GM18858 (cell line): ENCODE data around the gene RBM33.

Experiments
- ATAC-seq: cut with Tn5 transposase; IDR thresholded peaks from one replicate; pipeline ENCODE4 v1.9.1; 2021; ENCODE audit not compliant: unreplicated experiment

RBM33 gene

DNA sequence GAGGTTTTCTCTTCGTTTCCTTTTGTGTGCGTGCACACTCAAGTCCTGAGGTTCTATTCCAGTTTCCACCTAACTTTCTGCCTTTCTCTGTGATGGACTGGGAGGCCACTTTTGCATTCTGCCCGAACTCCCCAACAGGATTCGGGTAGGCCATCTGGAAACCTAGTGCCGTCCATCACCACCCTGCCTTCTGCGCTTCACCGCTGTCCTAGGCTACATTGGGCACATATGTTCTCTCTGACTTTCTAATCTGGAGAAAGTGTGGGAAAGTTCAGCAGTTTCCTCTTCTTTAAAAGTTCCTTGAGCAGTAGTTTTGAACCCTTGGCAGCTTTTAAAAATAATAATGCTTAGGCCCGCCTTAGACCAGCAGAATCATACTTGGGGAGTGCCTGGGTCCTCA is 121.0 kb downstream of the RBM33 start:
- no peak for ATAC-seq

DNA sequence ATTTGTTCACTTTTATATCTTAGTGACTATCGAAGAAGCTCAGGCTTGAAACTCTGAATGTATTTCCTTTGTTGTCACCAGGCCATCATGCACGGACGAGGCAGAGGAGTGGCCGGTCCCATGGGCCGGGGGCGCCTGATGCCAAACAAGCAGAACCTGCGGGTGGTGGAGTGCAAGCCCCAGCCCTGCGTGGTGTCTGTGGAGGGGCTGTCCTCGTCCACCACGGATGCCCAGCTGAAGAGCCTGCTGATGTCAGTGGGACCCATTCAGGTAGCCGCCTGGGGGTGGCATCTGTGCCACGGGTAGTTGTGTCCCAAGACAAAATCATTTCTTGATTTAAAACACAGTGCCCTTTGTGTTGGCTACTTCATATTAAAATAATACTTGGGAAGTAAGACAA is 121.9 kb downstream of the RBM33 start:
- no peak for ATAC-seq

DNA sequence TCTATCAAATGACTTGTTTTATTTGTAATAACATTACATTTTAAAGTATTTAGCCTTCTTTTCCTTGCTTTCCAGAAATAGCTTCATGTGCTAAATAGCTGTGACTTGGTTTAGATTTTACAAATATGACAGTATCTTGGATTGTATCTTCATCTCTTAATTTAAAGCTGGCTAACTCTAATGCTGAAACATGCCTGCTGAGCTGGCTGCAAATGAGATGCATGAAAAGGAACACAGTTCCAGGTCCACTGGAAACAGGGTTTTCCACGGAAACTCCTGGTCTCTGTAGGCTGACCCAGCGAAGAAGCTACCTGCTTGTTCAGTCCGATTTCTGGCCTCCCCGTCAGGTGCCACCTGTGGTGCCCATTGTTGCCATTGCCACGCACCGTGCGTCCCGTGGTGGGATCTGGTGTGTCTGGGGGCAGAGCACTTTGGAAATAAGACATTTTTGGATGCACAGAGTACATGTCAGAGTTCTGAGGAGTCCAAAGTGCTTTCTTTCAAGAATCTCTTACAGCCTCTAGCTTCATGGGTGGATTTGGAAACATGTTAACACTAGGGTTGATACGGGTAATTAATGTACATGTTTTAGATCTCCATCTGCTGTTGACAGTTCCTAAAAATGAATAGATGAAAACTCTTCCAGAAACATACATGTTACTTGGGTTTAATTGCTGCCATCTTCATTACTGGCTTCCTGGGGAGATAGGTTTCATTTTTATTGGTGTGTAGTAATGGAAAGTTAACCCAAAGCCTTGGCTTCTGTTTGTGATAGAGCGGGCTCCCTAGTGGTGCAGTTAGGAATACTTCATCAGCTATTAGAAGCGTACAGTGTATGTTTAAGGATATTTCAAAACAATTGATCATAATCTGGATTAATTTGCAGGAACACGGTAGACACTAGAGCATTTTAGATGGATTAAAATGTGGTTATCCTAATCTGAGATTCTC is 122.8 kb downstream of the RBM33 start:
- ATAC-seq, result no peak

DNA sequence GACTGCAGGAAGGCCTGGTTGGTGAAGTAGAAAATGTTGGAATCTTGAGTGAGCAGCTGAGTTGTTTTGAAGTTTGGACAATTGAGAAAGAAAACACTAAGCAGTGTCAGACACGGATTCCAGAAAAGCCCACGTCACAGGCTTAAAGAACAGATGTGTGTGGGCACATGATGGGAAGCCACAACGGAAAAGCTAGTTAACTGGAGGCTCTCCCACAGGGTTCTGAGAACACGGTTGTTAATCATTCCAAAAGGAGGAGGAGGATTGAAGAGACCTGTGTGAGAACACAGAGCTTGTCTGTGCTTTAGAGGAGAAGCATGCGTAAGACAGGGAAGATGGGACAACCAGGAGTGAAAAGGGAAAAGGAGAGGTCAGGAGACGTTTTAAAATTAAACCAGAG is 125.2 kb downstream of the RBM33 start:
- no peak for ATAC-seq

DNA sequence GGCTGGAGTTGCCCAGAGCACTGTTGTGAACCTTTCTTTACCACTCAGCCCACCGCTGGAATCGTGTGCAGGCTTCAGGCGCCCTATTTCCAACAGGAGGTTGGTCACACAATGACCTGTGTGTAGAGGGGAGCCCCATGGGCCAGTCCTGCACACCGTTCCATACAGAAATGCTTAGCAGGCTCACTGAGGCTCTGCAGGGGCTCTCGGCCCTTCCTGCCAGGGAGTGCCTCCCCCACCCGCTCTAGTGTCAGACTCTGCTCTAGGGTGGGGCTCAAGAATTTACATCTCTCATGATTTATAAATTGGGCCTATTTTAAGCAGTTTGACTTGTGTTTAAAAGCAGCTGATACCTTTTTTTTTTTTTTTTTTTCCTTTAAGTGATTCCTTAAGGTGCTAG is 125.8 kb downstream of the RBM33 start:
- ATAC-seq, result no peak

DNA sequence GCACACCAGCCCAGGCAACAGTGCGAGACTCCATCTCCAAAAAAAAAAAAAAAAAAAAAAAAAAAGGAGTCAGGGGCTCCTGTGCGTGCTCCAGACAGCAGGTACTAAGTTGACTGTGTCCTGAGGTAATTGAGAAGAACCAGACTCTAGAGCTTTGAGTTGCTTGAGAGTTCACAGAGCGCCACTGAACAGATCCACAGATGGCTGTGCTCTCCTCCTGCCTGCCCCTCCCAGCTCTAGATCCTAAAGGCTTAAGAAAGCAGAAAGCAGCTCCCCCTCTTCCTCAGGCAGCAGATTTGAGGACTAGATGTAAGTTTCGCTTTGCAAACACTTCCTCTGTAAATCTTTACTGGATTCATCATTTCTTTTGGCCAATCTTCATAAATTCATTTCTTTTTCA is 129.1 kb downstream of the RBM33 start:
- ATAC-seq, result no peak

DNA sequence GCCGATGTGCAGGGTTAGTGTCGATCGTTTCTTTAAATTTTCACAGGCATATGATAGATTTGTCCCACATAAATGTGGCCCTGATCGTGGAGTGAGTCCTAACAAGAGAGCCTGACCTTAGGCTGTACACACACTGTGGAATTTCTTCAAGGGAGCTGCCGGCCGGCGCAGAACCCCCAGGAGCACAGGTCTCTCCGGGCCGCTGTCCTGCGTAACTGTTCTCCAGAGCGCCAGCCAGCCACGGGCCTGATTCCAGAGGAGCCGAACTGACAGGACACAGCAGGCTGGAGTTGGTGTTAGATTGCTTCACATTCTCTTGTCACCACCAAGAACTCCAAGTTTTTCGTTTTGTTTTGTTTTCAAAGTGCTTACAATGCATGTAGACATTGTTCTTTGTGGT is 130.5 kb downstream of the RBM33 start:
- ATAC-seq, result no peak

DNA sequence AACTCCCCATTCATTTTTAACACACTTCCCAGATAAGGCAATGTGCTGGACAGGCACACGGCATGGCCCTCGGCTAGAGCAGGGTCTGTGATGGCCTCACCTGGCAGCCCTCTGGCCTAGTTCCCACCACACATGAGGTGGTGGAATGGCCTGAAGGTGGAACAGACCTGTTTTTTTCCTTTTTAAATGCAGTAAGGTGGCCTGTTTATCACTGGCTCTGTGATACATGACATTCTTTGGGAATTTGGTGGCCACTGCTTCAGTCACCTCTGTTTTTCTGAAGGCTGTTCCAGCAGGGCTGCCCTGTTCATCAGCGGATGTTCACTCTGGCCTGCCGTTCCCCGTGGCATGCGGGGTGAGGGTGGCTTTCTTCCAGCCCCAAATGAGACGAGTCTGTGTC is 131.2 kb downstream of the RBM33 start:
- no peak for ATAC-seq

GRCh38 chr7:155776606-155777005 is 132.1 kb downstream of the RBM33 start:
- no peak for ATAC-seq

DNA sequence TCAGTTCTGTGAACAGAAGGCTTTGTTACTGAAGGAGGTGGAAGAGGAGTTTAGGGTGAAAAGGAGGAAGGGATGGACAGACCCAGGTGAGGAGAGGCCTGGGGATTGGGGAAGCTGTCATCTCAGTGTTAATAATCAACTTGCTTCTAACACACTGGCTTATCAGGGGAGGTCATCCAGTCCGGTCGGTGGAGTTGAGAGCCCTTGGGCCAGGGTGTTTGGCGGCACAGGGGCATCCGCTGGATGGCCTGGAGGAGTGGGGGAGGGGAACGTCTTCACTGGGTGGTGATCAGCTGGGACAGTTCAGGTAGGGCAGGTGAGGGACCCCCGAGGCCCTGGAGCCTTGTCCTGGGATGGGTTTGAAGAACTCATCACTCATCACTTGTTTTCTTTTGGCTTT is 133.9 kb downstream of the RBM33 start:
- ATAC-seq, result no peak

GRCh38 chr7:155780884-155781283 is 136.4 kb downstream of the RBM33 start:
- no peak for ATAC-seq

GRCh38 chr7:155781433-155781832 is 137.0 kb downstream of the RBM33 start:
- ATAC-seq, result no peak

- ATAC-seq, result no peak
Observed at GRCh38 chr7:155782466-155782865, 138.0 kb downstream of the RBM33 start.

- no peak for ATAC-seq
Observed at GRCh38 chr7:155785536-155785935, 141.1 kb downstream of the RBM33 start.

- ATAC-seq, result no peak
Observed at GRCh38 chr7:155786491-155786890, 142.0 kb downstream of the RBM33 start.

DNA sequence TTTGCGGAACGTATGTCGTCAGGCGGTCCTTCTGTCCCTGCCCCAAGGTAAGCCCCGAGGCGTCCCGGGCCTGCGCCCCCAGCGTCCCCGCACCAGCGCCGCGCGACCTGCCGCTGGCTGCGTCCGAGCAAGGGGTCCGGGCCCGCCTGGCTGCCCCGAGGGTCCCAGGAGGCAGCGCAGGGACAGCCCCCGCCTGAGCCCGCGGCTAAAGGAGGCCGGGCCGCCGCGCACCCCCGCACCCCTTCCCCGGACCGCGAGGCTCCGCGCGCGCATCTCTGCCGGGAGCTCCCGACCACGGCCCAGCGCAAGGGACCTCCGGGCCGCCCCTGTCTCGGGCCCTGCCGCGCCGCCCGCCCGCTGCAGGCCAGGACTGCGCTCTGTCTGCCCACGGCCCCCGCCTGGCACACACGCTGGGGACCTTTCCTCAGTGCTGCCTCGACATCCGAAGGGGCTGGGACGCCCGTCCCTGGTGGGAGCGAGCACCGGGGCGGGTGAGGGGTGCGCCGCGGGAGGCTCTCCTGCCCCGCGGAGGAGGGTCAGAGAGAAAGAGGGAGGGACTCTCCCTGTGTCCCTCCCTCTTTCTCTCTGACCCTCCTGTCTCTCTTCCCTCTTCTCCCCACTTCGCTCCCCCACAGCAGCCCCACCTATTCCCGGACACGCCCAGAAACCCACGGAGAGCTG is 142.8 kb downstream of the RBM33 start:
- no peak for ATAC-seq

DNA sequence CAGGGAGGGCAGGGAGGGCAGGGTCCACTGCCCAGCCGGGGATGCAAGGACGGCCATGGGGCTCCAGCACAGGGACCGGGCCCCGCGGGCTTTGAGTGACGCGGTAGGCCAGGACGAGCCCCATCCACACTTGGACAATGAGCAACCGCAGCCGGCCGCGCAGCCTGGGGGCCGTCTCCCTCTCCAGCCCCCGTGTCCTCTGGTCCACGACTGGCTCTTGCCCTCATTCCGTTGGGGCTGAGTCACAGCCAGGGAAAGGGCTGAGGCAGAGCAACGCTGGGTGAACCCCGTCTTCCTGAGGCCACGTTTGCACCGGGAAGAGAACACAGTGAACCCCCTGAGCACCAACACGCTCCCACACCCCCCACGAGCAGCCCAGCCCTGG is 144.1 kb downstream of the RBM33 start:
- ATAC-seq, result no peak

DNA sequence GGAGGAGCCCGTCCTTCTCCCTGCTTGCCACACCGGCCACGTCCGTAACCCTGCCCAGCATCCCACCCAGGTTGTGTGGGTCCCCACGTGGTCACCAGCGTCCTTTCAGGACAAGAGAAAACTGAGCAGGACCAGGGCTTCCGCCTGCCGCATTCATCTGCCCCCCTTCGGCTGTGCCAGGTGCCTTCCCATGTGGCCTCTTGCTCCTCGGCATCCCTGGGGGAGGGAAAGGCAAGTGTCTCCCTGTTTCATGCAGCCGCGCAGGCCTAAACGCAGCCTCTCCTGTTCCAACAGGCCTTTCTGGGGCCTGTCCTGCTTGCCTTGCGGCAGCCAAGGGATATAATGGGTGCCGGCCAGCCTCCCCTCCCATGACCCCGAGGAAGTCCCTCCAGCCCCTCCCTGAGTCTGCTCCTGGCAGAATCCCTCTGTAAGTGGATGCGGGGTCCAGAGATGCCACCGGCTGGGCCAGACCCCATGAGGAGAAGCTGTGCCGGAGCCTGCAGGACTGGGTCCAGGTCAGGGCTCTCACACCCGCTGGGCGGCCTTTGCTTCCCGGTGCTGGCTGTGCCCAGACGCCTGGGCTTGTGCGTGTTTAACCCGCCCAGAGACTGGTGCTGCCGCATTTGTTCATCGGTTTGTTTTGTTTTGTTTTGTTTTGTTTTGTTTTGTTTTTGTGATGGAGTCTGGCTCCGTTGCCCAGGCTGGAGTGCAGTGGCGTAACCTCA is 144.7 kb downstream of the RBM33 start:
- no peak for ATAC-seq

- ATAC-seq, result no peak
Observed at GRCh38 chr7:155790666-155791065, 146.2 kb downstream of the RBM33 start.

DNA sequence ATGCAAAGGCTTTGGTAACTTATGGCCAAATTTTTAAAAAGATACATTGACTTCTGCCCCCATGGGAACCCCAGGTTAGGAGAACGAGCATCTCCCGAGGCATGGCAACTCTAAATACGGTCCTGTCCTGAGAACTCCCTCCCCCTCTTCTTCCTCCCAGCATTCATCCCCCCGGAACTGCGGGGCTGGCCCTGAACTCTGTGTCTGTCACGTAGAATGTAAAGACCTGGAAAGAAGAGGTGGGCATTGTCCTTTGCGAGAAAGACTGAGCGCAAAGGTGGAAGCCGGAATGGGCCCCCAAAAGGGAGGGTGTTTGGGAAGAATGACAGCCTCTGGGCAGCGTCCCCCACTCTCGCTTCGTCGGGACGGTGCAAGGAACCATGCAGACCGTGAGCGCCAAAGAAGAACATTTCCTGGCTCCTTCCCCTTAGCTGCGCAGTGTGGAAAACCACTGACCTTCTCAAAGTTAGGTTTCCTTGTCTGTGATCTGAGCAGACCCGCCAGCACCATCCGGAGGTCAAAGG is 146.8 kb downstream of the RBM33 start:
- ATAC-seq, result no peak

- no peak for ATAC-seq
Observed at GRCh38 chr7:155791836-155792235, 147.4 kb downstream of the RBM33 start.
